Measurements from ENCODE around the gene CCDC188. TPM values are rescaled to one million over a fixed set of nuclear protein-coding genes. Genes with fewer than 3 reads are reported as not detected.

Gene CCDC188
- total and polyA plus RNA-seq, 2 donors (not counting 1 experiment from before 2014, with no cell fraction given), result not detected

DNA sequence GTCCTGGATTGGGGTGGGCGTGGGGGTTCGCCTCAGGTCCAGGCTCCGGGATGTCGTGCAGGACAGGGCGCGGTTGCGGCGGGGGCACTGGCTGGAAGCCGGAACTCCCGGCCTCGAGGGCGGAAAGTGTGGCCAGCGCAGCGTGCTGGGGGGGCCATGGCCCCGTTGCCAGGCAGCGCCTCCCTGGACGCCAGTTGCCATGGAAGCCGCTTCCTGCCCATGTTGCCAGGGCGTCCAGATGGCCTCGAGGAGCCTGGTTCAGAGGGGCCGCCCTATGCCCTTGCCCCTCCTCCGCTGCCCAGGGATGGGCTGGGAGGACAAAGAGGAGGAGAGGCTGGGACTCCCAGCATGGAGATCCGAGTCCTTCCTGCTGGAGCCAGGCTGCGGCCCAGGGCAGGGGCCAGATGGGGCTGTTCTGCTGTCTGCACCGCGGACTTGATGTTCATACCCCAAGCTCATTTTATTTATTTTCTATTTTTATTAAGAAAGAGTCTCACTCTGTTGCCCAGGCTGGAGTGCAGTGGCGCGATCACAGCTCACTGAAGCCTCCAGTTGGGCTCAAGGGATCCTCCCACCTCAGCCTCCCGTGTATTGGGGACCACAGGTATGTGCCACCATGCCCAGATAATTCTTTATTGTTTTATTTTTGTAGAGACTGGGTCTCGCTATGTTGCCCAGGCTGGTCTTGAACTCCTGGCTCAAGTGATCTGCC is 4.6 kb upstream of the CCDC188 start:
- CTCF ChIA-PET, result interaction anchor here (0.9 to 2.9 kb wide), 3 partner anchors 83 to 165 kb away, joined by 3 to 19 read pairs (median 8); partner anchors contain the start of gene DGCR6L
- no peak overlapping the region for H2AFZ ChIP-seq (ENCODE audit: insufficient read depth, low read depth, low read length, poor library complexity, severe bottlenecking)
- ATAC-seq (ENCODE audit: low read depth), result no peak

More for the DNA sequence above, 4.6 kb upstream of the CCDC188 start:
- H4K20me1 ChIP-seq (ENCODE audit: control insufficient read depth, insufficient read depth, low read length, poor library complexity, severe bottlenecking), result no peaks in the 10 kb centered on the region
- peaks cover 0 to 3% of the 10 kb centered on the region in 2 donors for H3K4me1 ChIP-seq (ENCODE audit: control insufficient read depth in 2 of 2, insufficient read depth in 2 of 2, low read length in 2 of 2)
- no peak for TF ChIP-seq EZH2 (IDR thresholded peaks at IDR 0.05; ENCODE audit: borderline replicate concordance, insufficient read depth, low read depth, low read length, poor library complexity, severe bottlenecking)
- TF ChIP-seq, protein P1, sequence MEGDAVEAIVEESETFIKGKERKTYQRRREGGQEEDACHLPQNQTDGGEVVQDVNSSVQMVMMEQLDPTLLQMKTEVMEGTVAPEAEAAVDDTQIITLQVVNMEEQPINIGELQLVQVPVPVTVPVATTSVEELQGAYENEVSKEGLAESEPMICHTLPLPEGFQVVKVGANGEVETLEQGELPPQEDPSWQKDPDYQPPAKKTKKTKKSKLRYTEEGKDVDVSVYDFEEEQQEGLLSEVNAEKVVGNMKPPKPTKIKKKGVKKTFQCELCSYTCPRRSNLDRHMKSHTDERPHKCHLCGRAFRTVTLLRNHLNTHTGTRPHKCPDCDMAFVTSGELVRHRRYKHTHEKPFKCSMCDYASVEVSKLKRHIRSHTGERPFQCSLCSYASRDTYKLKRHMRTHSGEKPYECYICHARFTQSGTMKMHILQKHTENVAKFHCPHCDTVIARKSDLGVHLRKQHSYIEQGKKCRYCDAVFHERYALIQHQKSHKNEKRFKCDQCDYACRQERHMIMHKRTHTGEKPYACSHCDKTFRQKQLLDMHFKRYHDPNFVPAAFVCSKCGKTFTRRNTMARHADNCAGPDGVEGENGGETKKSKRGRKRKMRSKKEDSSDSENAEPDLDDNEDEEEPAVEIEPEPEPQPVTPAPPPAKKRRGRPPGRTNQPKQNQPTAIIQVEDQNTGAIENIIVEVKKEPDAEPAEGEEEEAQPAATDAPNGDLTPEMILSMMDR (IDR thresholded peaks at IDR 0.05), result no peak
- peaks cover 0 to 7% (median 0%) of the 10 kb centered on the region in 3 donors for H3K9me3 ChIP-seq (ENCODE audit: control extremely low read depth in 1 of 3, control insufficient read depth in 2 of 3, insufficient read depth in 1 of 3, low read length in 2 of 3)
- no peak overlapping the region for H3K27ac ChIP-seq (ENCODE audit: low read length in 2 of 2)
- no peaks in the 10 kb centered on the region for H3K9me3 Mint-ChIP-seq (ENCODE audit: insufficient read depth)
- H3K9ac ChIP-seq (ENCODE audit: low read length), result no peak overlapping the region
- no peaks in the 10 kb centered on the region for H3K79me2 ChIP-seq (ENCODE audit: control insufficient read depth, insufficient read depth, low read length)
- no peak overlapping the region for H3K4me3 ChIP-seq (ENCODE audit: control extremely low read depth in 1 of 5, extremely low read depth in 1 of 5, insufficient read depth in 1 of 5, low read depth in 2 of 5, low read length in 4 of 5)
- H3K27me3 Mint-ChIP-seq, result peaks cover 10% of the 10 kb centered on the region
- 48% methylated on average over 24 of the region's 30 CpGs for WGBS (ENCODE audit: insufficient coverage)
- H3K4me2 ChIP-seq (replicated peaks; ENCODE audit: low read depth, low read length, poor library complexity, severe bottlenecking), result no peak overlapping the region
- peaks cover 2% of the 10 kb centered on the region for H3K4me1 Mint-ChIP-seq
- H3K27ac Mint-ChIP-seq, result no peak overlapping the region
- DNase-seq, result no peak
- POLR2A ChIA-PET, result no interaction called here
- peaks cover 0 to 40% (median 10%) of the 10 kb centered on the region in 4 experiments for H3K27me3 ChIP-seq (replicated peaks in 1 of 4; ENCODE audit: control extremely low read depth in 1 of 4, control insufficient read depth in 3 of 4, insufficient read depth in 4 of 4, low read length in 3 of 4)
- no peaks in the 10 kb centered on the region for H3K36me3 ChIP-seq (replicated peaks in 1 of 2; ENCODE audit: control extremely low read depth in 1 of 2, control insufficient read depth in 1 of 2, extremely low read depth in 1 of 2, insufficient read depth in 2 of 2, low read length in 1 of 2)
- intact Hi-C loops (cut with micrococcal nuclease), result no loop called here
- H3K4me3 Mint-ChIP-seq, result no peak overlapping the region
